WI38 (cell line): ENCODE measurements around the gene CSH2.

Source experiments
- H3K4me3 ChIP-seq: 2 replicates; pipeline ENCODE4 v1.5.1; 2011; ENCODE audit warnings: low read depth, mild to moderate bottlenecking, control low read depth, low read length
- TF ChIP-seq, protein P1 (sequence below): IDR thresholded peaks from 2 replicates; pipeline ENCODE4 v1.5.1; 2012; ENCODE audit warnings: low read depth, mild to moderate bottlenecking, control low read depth, low read length

Gene CSH2

DNA sequence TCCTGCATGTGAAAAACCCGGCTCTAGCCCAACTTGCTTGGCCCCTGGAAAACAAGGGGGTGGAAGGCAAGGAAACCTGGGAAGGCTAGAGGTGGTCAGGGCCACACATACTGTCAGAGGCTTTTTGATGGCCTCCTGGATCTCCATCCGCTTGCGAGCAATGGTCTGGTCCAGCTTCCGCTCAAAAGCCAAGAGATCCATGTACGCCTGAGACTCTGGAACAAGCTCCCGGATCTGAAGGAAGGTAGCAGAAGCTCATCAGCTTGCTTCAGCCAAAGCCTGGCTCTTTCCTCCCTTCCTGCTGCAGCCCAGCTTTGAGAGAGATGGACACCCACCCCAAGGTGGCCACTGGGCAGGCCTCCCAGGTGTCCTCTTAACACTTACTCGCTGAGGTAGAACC is 36.7 kb downstream of the CSH2 start:
- TF ChIP-seq, protein P1, sequence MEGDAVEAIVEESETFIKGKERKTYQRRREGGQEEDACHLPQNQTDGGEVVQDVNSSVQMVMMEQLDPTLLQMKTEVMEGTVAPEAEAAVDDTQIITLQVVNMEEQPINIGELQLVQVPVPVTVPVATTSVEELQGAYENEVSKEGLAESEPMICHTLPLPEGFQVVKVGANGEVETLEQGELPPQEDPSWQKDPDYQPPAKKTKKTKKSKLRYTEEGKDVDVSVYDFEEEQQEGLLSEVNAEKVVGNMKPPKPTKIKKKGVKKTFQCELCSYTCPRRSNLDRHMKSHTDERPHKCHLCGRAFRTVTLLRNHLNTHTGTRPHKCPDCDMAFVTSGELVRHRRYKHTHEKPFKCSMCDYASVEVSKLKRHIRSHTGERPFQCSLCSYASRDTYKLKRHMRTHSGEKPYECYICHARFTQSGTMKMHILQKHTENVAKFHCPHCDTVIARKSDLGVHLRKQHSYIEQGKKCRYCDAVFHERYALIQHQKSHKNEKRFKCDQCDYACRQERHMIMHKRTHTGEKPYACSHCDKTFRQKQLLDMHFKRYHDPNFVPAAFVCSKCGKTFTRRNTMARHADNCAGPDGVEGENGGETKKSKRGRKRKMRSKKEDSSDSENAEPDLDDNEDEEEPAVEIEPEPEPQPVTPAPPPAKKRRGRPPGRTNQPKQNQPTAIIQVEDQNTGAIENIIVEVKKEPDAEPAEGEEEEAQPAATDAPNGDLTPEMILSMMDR: no peak
- H3K4me3 ChIP-seq: no peak overlapping the region

DNA sequence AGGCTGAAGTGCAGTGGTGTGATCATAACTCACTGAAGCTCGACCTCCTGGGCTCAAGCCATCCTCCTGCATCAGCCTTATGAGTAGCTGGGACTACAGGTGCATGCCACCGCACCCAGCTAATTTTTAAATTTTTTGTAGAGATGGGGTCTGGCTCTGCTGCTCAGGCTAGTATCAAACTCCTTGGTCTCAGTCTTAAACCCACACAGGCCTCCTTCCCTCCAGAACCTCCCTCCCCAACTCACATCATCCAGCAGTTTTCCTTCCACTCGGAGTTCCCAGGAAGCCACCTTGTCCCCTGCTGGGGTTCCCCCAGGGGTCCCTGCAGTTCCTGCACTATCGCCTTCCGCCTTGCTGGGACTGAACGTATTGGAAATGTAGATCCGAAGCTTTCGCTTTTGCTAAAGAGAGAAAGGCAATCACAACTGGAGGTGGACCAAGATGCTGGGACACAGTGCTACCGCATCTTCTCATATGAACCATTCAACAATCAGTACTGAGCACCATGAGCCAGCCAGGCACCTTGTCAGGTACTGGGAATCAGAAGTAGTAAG is 38.2 kb downstream of the CSH2 start:
- TF ChIP-seq, protein P1: no peak
- H3K4me3 ChIP-seq: no peak overlapping the region

DNA sequence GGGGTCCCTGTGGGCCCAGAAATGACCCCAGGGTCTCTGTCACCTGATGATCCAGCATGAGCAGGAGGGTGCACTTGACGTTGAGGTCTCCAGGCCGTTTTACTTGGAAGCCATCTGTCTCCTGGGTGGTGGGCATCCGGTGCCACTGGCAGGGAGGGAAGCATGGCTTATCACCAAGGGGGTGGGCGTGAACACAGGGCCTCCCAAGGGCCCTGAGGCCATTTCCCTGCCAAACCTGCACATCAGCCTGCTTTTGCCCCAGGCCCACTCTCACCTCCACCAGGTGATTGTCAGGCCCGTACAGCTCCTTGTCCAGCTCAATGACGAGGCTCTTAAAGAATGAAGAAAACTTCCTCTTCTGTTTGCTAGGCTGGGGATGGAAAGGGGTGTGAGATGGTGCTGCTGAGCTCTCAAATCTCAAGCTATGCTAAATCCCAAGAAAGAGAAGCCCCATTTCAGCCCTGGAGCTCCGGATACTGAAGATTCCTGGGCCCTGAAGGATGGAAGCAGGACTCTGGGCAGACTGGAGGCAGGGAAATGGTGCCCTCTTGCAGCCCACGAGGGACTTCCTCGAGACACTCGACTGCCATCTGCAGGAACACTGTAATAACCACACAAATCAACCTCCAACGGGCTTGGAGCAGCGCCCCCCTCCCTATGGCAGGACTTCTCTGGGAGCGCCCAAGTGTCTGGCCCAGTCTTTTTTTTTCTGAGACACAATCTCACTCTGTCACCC is 38.9 kb downstream of the CSH2 start:
- TF ChIP-seq, protein P1: peak; percentile 55
- H3K4me3 ChIP-seq: no peak overlapping the region

DNA sequence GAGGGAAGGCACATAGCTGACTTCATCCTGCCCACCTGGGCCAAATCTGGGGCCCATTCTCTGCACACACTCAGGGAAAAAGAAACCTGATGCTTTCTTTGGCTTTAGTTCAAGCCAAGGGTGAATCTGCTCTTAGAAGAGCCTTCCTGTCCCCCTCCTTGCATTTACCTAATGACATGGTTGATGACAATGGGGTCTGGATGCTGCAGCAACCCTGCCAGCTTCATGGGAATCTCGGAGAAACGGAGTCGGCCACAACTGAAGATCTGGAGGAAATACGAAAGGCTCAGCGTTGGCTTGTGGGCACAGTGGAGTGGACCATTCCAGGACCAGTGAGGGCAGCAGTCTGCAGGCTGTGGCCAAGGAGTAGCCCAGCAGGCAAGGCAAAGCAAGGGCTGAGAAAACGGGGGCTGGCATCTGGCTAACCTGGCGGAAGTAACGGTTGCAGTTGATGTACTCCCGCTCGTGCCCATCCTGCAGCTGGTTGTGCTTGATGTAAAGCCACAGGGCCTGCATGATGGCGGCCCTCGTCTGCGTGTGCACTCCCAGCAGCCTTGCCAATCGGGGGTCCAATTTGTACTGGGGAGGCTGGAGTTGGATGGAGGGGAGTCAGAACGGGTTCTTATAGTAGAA is 39.6 kb downstream of the CSH2 start:
- TF ChIP-seq, protein P1: no peak
- H3K4me3 ChIP-seq: no peak overlapping the region

DNA sequence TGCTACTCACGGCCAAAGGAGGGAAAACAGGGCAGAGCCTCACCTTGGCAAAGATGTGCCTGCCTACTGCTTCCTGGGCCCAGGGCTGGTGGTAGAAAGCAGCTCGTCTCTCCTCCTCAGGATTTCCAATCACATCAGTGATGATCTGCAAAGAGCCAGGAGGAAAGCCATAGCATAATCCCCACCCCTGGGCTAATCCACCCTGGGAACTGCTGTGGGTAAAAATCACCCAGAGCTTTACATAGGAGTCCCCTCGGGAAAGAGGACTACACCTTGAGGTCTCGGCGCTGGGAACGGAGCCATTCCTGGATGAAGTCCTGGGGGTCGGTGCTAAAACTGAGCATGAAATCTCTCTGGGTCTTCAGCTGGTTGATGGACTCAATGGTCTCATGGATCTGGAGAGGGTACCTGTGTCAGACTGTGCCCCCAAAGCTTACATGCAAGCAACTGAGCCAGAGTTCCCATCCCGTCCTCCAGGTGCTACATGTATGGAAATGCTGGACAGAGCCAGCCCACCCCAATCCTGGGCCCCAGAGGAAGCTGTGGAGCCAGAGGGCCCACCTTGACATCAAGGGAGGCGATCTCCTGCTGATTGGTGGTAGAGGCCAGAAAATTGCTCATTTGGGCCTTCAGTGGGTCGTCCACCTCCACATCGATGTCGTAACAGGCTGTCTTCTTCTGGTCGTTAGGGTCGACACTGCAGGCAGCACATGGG is 40.3 kb downstream of the CSH2 start:
- no peak overlapping the region for H3K4me3 ChIP-seq
- TF ChIP-seq, protein P1: no peak

DNA sequence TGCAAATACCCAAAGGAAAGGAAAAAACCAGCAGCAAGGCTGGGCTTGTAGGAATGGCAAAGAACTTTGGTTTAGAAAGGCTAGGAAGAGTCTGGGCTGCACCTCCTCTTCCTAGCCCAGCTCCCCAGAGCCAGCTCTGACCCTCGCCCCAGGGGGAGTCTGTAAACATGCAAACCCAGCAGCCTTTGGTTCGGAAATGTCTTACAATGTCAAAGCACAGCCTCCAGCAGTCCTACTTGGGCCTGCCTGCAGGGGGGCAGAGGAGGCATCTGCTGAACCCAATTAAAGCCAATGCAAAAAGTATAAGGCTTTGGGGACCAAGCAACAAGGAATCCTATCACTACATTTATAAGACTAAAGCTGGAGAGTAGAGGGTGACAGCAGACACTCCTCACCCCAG is 41.0 kb downstream of the CSH2 start:
- TF ChIP-seq, protein P1: no peak
- no peak overlapping the region for H3K4me3 ChIP-seq
